SH-SY5Y (cell line): ENCODE data around the gene CD82.

Experiments
- GATA2 ChIP-seq: IDR thresholded peaks from 2 replicates; pipeline ENCODE4 v1.6.1; 2011; ENCODE audit warnings: mild to moderate bottlenecking, low read depth, low read length
- GATA3 ChIP-seq: IDR thresholded peaks from 2 replicates; pipeline ENCODE4 v1.6.1; 2011; ENCODE audit warnings: low read depth, mild to moderate bottlenecking, low read length, moderate library complexity

DNA sequence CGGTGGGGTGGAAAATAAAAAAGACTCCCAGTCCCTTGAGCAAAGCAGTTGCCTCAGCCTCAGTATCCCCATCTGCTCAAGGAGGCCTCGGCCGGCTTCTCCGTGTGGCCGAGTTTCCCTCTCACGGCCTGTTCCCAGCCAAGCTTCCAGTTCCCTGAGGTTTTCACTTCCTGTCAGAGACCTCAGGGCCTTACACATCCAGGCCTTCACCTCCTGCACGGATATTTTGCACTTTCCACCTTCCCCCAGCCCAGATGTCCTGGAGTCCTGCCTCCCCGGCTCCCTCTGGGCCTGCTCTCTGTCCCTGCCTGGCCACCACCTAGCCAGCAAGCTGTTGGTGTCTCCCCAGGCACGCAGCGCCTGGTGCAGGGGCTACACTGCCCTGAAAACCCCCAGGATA is 41.1 kb upstream of the CD82 start:
- no peak for TF ChIP-seq GATA2
- no peak for TF ChIP-seq GATA3
